Mucosa of gallbladder (tissue), 1 donor: ENCODE measurements around the gene NFATC2IP. TPM values are rescaled to one million over a fixed set of nuclear protein-coding genes. Genes with fewer than 3 reads are reported as not detected.

Source experiments
- DNase-seq: peaks from one replicate; pipeline ENCODE4 v3.0.0-alpha.2; 2020; ENCODE audit warnings: low spot score
- total RNA-seq: library from RNA; stranded (reverse); gene quantifications from one replicate; pipeline ENCODE4 v1.2.1, GENCODE V29; 2021
- donor health status: DM: no; HTN: no; CAD: no.

NFATC2IP gene
- total RNA-seq: 39.2 TPM

- DNase-seq: peak; percentile 100
Measured at GRCh38 chr16:28950648-28951409, at the start of gene NFATC2IP. NFATC2IP (plus strand) TSS chr16:28950937; CDS start chr16:28951012, 75 bp downstream.

- no peak for DNase-seq
Measured at GRCh38 chr16:28901862-28902261, 48.9 kb upstream of the NFATC2IP start.

- DNase-seq: no peak
Measured at GRCh38 chr16:28902909-28903308, 47.8 kb upstream of the NFATC2IP start.

GRCh38 chr16:28903344-28904042 lies 47.2 kb upstream of the NFATC2IP start:
- no peak for DNase-seq

- no peak for DNase-seq
Measured at GRCh38 chr16:28904363-28904762, 46.4 kb upstream of the NFATC2IP start.

GRCh38 chr16:28904828-28905227 lies 45.9 kb upstream of the NFATC2IP start:
- DNase-seq: no peak

GRCh38 chr16:28905229-28905754 lies 45.4 kb upstream of the NFATC2IP start:
- no peak for DNase-seq

GRCh38 chr16:28905800-28906372 lies 44.9 kb upstream of the NFATC2IP start:
- no peak for DNase-seq

- DNase-seq: no peak
Measured at GRCh38 chr16:28910086-28911031, 40.4 kb upstream of the NFATC2IP start.

- no peak for DNase-seq
Measured at GRCh38 chr16:28912558-28912957, 38.2 kb upstream of the NFATC2IP start.

GRCh38 chr16:28913946-28914724 lies 36.6 kb upstream of the NFATC2IP start:
- DNase-seq: no peak

- no peak for DNase-seq
Measured at GRCh38 chr16:28915181-28915580, 35.6 kb upstream of the NFATC2IP start.

GRCh38 chr16:28917095-28917494 lies 33.6 kb upstream of the NFATC2IP start:
- no peak for DNase-seq

- DNase-seq: no peak
Measured at GRCh38 chr16:28918698-28919097, 32.0 kb upstream of the NFATC2IP start.

GRCh38 chr16:28923231-28923587 lies 27.5 kb upstream of the NFATC2IP start:
- no peak for DNase-seq

- no peak for DNase-seq
Measured at GRCh38 chr16:28923652-28924398, 26.9 kb upstream of the NFATC2IP start.

- DNase-seq: no peak
Measured at GRCh38 chr16:28924399-28924761, 26.4 kb upstream of the NFATC2IP start.

- peak; percentile 96 for DNase-seq
Measured at GRCh38 chr16:28924762-28925385, 25.9 kb upstream of the NFATC2IP start, which contains the start of gene RABEP2. RABEP2 (minus strand) TSS chr16:28925238; CDS start chr16:28925163, 75 bp downstream.
